Nephron progenitor cell (in vitro differentiated cells): ENCODE results near the gene SAV1.

Experiments
- DNase-seq: peaks from one replicate; pipeline ENCODE4 v3.0.0; 2021
- H3K27ac Mint-ChIP-seq: 2 replicates; pipeline ENCODE4 v1.8.0; 2021; ENCODE audit warnings: mild to moderate bottlenecking, moderate library complexity, mixed read lengths
- H3K27me3 Mint-ChIP-seq: 2 replicates; pipeline ENCODE4 v1.8.0; 2021; ENCODE audit warnings: mild to moderate bottlenecking, low read depth, mixed read lengths; ENCODE audit not compliant: poor library complexity
- H3K36me3 Mint-ChIP-seq: 2 replicates; pipeline ENCODE4 v1.8.0; 2021; ENCODE audit warnings: low read depth, mixed read lengths
- H3K4me1 Mint-ChIP-seq: 2 replicates; pipeline ENCODE4 v1.8.0; 2021; ENCODE audit warnings: mixed read lengths
- H3K4me3 Mint-ChIP-seq: 2 replicates; pipeline ENCODE4 v1.8.0; 2021; ENCODE audit warnings: mild to moderate bottlenecking, moderate library complexity, mixed read lengths
- H3K9me3 Mint-ChIP-seq: 2 replicates; pipeline ENCODE4 v1.8.0; 2021; ENCODE audit warnings: mild to moderate bottlenecking, moderate library complexity, mixed read lengths
- TF ChIP-seq, protein P1 (sequence below): fragments of 200-600 bp; sonication (generic); IDR thresholded peaks from 2 replicates; pipeline ENCODE4 v1.5.0; 2021; ENCODE audit warnings: antibody characterized with exemption

The SAV1 gene

DNA sequence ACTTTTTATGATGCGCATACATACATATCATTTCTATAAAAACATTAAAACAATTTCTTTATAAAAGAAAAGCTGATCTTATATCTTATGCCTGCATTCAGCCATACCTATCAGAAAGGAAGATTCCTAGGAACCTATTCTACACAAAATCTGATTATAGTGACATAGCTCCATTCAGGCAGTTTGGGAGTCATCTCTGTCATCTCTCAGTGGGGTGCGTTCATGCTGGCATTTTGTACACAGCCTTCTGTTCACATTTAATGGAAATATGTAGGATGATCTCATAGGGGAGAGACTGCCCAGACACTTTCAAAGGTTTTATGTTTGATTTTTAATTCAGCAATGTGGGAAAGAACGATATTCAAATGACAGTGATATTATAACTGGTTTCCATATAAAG is 55.3 kb downstream of the SAV1 start:
- no peaks in the 10 kb centered on the region for H3K9me3 Mint-ChIP-seq
- TF ChIP-seq, protein P1, sequence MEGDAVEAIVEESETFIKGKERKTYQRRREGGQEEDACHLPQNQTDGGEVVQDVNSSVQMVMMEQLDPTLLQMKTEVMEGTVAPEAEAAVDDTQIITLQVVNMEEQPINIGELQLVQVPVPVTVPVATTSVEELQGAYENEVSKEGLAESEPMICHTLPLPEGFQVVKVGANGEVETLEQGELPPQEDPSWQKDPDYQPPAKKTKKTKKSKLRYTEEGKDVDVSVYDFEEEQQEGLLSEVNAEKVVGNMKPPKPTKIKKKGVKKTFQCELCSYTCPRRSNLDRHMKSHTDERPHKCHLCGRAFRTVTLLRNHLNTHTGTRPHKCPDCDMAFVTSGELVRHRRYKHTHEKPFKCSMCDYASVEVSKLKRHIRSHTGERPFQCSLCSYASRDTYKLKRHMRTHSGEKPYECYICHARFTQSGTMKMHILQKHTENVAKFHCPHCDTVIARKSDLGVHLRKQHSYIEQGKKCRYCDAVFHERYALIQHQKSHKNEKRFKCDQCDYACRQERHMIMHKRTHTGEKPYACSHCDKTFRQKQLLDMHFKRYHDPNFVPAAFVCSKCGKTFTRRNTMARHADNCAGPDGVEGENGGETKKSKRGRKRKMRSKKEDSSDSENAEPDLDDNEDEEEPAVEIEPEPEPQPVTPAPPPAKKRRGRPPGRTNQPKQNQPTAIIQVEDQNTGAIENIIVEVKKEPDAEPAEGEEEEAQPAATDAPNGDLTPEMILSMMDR = no peak
- no peak for DNase-seq

DNA sequence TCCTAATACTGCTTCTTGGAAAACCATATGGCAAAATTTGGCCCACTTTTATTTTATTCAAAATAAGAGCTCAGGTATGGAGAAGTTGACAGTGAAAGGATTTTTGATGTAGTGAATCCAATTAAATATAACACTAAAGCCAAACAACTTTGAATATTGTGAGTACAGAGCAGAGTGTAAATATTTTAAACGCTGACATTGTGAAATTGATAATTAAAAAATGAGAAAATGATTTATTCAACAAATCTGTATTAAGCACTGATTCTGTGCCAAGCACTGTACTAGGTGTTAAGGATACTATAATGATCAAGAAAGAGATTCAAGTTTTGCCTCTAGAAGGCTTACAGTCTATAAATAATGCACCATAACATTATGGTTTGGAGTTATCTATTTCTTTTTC is 57.6 kb downstream of the SAV1 start:
- Mint-ChIP-seq H3K4me1 (peaks cover 8% of the 10 kb centered on the region), H3K4me3 (no peak overlapping the region), H3K9me3 (no peaks in the 10 kb centered on the region), H3K27ac (no peak overlapping the region), H3K36me3 (peaks cover 2% of the 10 kb centered on the region), H3K27me3 (peaks cover 3% of the 10 kb centered on the region)
- TF ChIP-seq, protein P1 = no peak
- DNase-seq = no peak

More for the DNA sequence above, 55.3 kb downstream of the SAV1 start:
- H3K27ac Mint-ChIP-seq = no peak overlapping the region
- peaks cover 9% of the 10 kb centered on the region for H3K4me1 Mint-ChIP-seq
- H3K4me3 Mint-ChIP-seq = no peak overlapping the region
- H3K27me3 Mint-ChIP-seq = no peaks in the 10 kb centered on the region
- H3K36me3 Mint-ChIP-seq = peaks cover 10% of the 10 kb centered on the region

DNA sequence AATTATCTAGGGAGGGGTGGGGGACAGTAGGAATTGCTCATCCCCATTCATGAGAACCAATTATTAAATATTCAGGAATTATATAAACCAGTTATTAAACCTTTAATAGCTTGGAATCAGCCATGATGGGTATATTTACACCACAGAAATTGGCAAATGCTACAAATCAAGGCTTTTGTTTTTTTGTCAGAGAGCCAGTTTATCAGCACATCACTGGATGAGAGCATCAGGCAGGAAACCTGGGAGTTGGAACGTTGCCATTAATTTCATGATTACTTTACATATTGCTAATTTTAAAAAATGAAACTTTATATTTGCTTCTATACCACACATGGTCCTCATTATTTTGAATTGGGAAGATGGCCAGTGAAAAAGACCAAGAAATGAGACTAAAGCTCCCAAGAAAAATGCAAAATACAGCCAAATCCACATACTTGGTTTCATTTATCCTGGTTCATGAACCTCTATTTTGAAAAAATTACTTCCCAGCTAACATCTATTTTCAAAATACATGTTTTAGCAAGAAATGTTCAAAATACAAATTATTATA is 59.7 kb downstream of the SAV1 start:
- TF ChIP-seq, protein P1 = no peak
- H3K36me3 Mint-ChIP-seq = no peaks in the 10 kb centered on the region
- DNase-seq = no peak
- no peaks in the 10 kb centered on the region for H3K4me1 Mint-ChIP-seq
- peaks cover 3% of the 10 kb centered on the region for H3K27me3 Mint-ChIP-seq
- no peaks in the 10 kb centered on the region for H3K9me3 Mint-ChIP-seq
- H3K4me3 Mint-ChIP-seq = no peak overlapping the region
- no peak overlapping the region for H3K27ac Mint-ChIP-seq

DNA sequence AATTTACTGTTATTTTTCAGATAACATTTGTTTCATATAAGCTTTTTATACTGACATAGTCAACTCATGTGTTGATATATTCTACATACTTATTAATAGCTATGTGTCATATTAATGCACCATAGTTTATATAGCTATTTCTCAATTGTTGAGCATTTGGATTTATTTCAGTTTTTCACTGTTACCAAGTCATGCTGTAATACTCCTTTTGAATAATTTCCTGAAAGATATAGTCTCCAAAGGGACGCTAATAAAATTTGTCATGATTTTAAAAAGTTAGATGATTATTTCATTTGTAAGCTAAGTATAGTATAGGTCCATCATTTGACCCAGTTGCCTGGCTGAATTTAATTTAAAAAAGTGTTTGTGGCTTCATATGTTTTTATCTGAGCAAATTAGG is 60.3 kb downstream of the SAV1 start:
- H3K4me1 Mint-ChIP-seq = no peaks in the 10 kb centered on the region
- H3K4me3 Mint-ChIP-seq = no peak overlapping the region
- H3K36me3 Mint-ChIP-seq = no peaks in the 10 kb centered on the region
- DNase-seq = no peak
- H3K9me3 Mint-ChIP-seq = no peaks in the 10 kb centered on the region
- TF ChIP-seq, protein P1 = no peak
- H3K27ac Mint-ChIP-seq = no peak overlapping the region
- H3K27me3 Mint-ChIP-seq = peaks cover 3% of the 10 kb centered on the region

DNA sequence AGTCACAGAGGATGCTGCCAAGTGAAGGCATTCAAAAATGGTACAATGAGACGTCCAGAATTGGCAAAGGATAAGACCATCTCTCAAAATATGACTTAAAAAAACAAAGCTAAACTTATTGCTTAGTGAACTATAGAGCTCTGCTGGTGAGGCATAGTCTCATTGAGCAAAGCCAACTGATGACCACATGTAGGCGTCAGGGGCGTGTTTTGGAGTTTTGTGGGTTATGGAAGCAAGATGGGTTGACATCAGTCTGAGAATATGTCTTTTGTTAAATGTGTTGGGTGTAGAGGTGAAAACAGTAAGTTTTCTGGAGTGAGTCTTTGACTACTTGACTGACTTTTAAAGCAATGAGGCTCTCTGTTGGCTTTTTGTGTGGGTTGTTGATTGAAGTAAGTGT is 60.9 kb downstream of the SAV1 start:
- Mint-ChIP-seq H3K27ac (no peak overlapping the region), H3K4me3 (no peak overlapping the region), H3K9me3 (no peaks in the 10 kb centered on the region), H3K4me1 (peaks cover under 1% of the 10 kb centered on the region), H3K36me3 (no peaks in the 10 kb centered on the region), H3K27me3 (peaks cover 3% of the 10 kb centered on the region)
- TF ChIP-seq, protein P1 = no peak
- DNase-seq = no peak

DNA sequence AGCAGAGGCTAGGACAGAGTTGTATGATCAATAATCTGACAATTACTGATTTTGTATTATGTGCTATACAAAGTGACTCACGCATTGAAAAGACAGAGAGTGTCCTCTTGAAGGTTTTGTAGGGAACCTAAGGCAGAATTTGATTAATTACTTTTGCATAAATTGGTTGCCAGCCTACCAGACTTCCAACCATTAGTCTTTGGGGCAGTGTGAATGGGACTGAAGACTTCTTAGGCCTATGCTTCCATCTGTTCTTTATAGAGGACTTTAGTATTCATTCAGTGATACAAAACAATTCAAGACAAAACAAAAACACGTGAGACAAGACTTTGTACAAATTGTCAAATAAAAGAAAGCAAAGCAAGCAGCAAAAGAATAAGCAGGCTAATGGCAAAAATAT is 61.6 kb downstream of the SAV1 start:
- no peak overlapping the region for H3K4me3 Mint-ChIP-seq
- no peak overlapping the region for H3K27ac Mint-ChIP-seq
- peaks cover 7% of the 10 kb centered on the region for H3K4me1 Mint-ChIP-seq
- H3K36me3 Mint-ChIP-seq = no peaks in the 10 kb centered on the region
- H3K9me3 Mint-ChIP-seq = no peaks in the 10 kb centered on the region
- peaks cover 3% of the 10 kb centered on the region for H3K27me3 Mint-ChIP-seq
- no peak for DNase-seq
- TF ChIP-seq, protein P1 = no peak
